ENCODE data around the gene COL18A1. TPM values are rescaled to one million over a fixed set of nuclear protein-coding genes. Genes with fewer than 3 reads are reported as not detected.

Gene COL18A1
- polyA plus RNA-seq, 1 of the 3 experiments (the other 2 are of a cell fraction) = 118 TPM

GRCh38 chr21:45558044-45558721, 153.2 kb downstream of the COL18A1 start:
- TF ChIP-seq POLR2AphosphoS5 (IDR thresholded peaks at IDR 0.05; ENCODE audit: low read depth, low read length) (no peak), ZBTB33 (IDR thresholded peaks at IDR 0.05; ENCODE audit: borderline replicate concordance, low read depth) (no peak), TCF12 (IDR thresholded peaks at IDR 0.05) (no peak)
- ChIA-PET POLR2A (no interaction called here), CTCF (interaction anchor here (0.6 to 7.4 kb wide), 5 partner anchors 34 to 262 kb away, joined by 3 to 135 read pairs (median 13); no protein-coding TSS in a partner anchor)

GRCh38 chr21:45559216-45560105, 154.5 kb downstream of the COL18A1 start:
- H4K20me1 ChIP-seq (ENCODE audit: insufficient read depth) = no peaks in the 10 kb centered on the region
- no peaks in the 10 kb centered on the region for H3K9me3 ChIP-seq
- no peak for DNase-seq
- H3K4me3 ChIP-seq (ENCODE audit: low read depth in 2 of 2, low read length in 1 of 2) = no peak overlapping the region
- ChIA-PET CTCF (interaction anchor here (0.8 to 7.4 kb wide), 3 partner anchors 39 to 261 kb away, joined by 4 to 135 read pairs (median 127); no protein-coding TSS in a partner anchor), POLR2A (no interaction called here)
- WGBS (ENCODE audit: low lambda C conversion rate) = 92% methylated on average over 22 of the region's 29 CpGs
- H3K36me3 ChIP-seq (replicated peaks in 1 of 2; ENCODE audit: control insufficient read depth in 1 of 2, insufficient read depth in 2 of 2, low read length in 1 of 2) = no peaks in the 10 kb centered on the region
- H3K9ac ChIP-seq = no peak overlapping the region
- no peaks in the 10 kb centered on the region for H3K27me3 ChIP-seq (ENCODE audit: insufficient read depth)
- H3K27ac ChIP-seq (ENCODE audit: low read depth in 2 of 2, low read length in 1 of 2) = no peak overlapping the region
- H3K79me2 ChIP-seq (ENCODE audit: insufficient read depth) = no peaks in the 10 kb centered on the region
- peaks cover 6% of the 10 kb centered on the region for H3F3A ChIP-seq (replicated peaks; ENCODE audit: insufficient read depth)
- TF ChIP-seq USF2 (IDR thresholded peaks at IDR 0.05; ENCODE audit: borderline replicate concordance, low read depth, low read length) (no peak), TAF1 (IDR thresholded peaks at IDR 0.05; ENCODE audit: borderline replicate concordance, low read depth, low read length) (no peak), GABPA (IDR thresholded peaks at IDR 0.05; ENCODE audit: low read depth) (no peak), TCF12 (IDR thresholded peaks at IDR 0.05) (no peak), FOSL2 (IDR thresholded peaks at IDR 0.05; ENCODE audit: borderline replicate concordance, low read depth) (no peak), USF1 (IDR thresholded peaks at IDR 0.05; ENCODE audit: borderline replicate concordance, low read depth) (no peak), NFIC (IDR thresholded peaks at IDR 0.05; ENCODE audit: borderline replicate concordance) (no peak), YY1 (IDR thresholded peaks at IDR 0.05; ENCODE audit: low read depth) (no peak), ZBTB33 (IDR thresholded peaks at IDR 0.05; ENCODE audit: borderline replicate concordance, low read depth) (no peak), MAX (IDR thresholded peaks at IDR 0.05; ENCODE audit: low read depth) (no peak), RAD21 (IDR thresholded peaks at IDR 0.05; ENCODE audit: low read length) (no peak), ELF1 (IDR thresholded peaks at IDR 0.05) (no peak), NRF1 (IDR thresholded peaks at IDR 0.05; ENCODE audit: low read depth, low read length) (no peak), SMC3 (IDR thresholded peaks at IDR 0.05; ENCODE audit: low read depth, low read length) (no peak), MXI1 (IDR thresholded peaks at IDR 0.05; ENCODE audit: low read depth, low read length) (no peak), POLR2AphosphoS5 (IDR thresholded peaks at IDR 0.05; ENCODE audit: low read depth, low read length) (no peak), RFX5 (IDR thresholded peaks at IDR 0.05; ENCODE audit: low read length) (no peak), RXRA (IDR thresholded peaks at IDR 0.05; ENCODE audit: borderline replicate concordance, low read depth) (no peak)
- H2AFZ ChIP-seq (ENCODE audit: low read depth) = no peak overlapping the region
- H3K4me1 ChIP-seq (ENCODE audit: control insufficient read depth in 1 of 2, insufficient read depth in 2 of 2, low read depth in 1 of 2, low read length in 1 of 2) = peaks cover 0 to 18% of the 10 kb centered on the region in 2 experiments; a peak in 1 of 4 replicates
- H3K4me2 ChIP-seq = no peak overlapping the region
- no peaks in the 10 kb centered on the region for H3K9me2 ChIP-seq

More at GRCh38 chr21:45558044-45558721, 153.2 kb downstream of the COL18A1 start:
- DNase-seq = no peak
- Histone ChIP-seq H3K4me1 (ENCODE audit: control insufficient read depth in 1 of 2, insufficient read depth in 2 of 2, low read depth in 1 of 2, low read length in 1 of 2) (peaks cover 0 to 18% of the 10 kb centered on the region in 2 experiments; a peak in 1 of 4 replicates), H3K36me3 (replicated peaks in 1 of 2; ENCODE audit: control insufficient read depth in 1 of 2, insufficient read depth in 2 of 2, low read length in 1 of 2) (no peaks in the 10 kb centered on the region), H3K79me2 (ENCODE audit: insufficient read depth) (no peaks in the 10 kb centered on the region), H3K4me2 (no peak overlapping the region), H3F3A (replicated peaks; ENCODE audit: insufficient read depth) (peaks cover 6% of the 10 kb centered on the region), H3K27me3 (ENCODE audit: insufficient read depth) (no peaks in the 10 kb centered on the region), H3K9me2 (no peaks in the 10 kb centered on the region), H3K9me3 (no peaks in the 10 kb centered on the region), H3K4me3 (ENCODE audit: low read depth in 2 of 2, low read length in 1 of 2) (no peak overlapping the region), H4K20me1 (ENCODE audit: insufficient read depth) (no peaks in the 10 kb centered on the region), H3K9ac (no peak overlapping the region), H2AFZ (ENCODE audit: low read depth) (no peak overlapping the region), H3K27ac (ENCODE audit: low read depth in 2 of 2, low read length in 1 of 2) (no peak overlapping the region)
- WGBS (ENCODE audit: low lambda C conversion rate) = 90% methylated on average over 7 of the region's 26 CpGs
